NCI-H128 (cell line): ENCODE data around the gene TSSK6.

Source experiments
- DNase-seq: peaks from one replicate; lab custom pipeline; 2025; ENCODE audit not compliant: unreplicated experiment; lab: John Stamatoyannopoulos, UW

The TSSK6 gene

GRCh38 chr19:19544954-19545591 is 29.7 kb upstream of the TSSK6 start:
- DNase-seq = no peak

- DNase-seq = no peak
Observed at GRCh38 chr19:19544257-19544953, 29.1 kb upstream of the TSSK6 start.

DNA sequence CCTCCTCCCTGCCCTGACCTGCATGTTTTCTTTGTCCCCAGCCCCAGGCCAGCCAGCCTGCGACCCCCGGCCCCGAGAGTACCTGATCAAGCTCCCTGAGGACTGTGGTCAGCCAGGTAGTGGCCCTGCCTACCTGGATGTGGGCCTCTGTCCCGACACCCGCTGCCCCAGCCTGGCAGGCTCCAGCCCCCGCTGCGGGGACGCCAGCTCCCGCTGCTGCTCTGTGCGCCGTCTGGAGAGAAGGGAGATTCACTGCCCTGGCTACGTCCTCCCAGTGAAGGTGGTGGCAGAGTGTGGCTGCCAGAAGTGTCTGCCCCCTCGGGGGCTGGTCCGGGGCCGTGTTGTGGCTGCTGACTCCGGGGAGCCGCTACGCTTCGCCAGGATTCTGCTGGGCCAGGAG is 28.3 kb upstream of the TSSK6 start:
- no peak for DNase-seq

DNA sequence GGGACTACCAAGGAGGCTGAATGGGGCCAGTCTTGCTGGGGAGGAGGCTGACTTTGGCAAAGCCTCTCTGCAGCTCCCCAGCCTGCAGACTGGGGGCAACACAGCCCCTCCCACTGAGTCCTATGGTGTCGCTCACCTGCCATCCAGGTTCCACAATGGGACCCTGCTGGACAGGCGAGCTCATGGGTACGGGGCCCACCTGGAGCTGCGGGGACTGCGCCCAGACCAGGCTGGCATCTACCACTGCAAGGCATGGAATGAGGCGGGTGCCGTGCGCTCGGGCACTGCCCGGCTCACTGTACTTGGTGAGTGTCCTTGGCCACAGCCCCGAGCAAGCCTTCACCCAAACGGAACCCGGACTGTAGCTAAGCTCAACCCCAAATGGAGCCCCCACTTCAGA is 27.8 kb upstream of the TSSK6 start:
- DNase-seq = no peak

DNA sequence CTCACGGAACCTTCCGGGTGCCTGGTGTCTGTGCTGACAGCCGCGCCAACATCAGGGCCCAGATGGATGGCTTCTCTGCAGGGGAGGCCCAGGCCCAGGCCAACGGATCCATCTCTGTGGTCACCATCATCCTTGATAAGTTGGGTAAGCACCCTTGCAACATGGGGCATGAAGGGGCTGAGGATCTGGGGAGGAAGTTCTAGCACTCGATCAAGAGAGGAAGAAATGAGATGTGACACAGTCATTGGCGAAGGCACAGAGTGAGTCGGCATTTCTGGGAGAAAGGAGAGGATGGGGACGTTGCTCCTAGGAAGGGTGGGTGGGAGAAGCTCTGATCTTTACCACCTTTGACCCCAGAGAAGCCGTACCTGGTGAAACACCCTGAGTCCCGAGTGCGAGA is 27.2 kb upstream of the TSSK6 start:
- no peak for DNase-seq

GRCh38 chr19:19541616-19542015 is 26.3 kb upstream of the TSSK6 start:
- DNase-seq = no peak

DNA sequence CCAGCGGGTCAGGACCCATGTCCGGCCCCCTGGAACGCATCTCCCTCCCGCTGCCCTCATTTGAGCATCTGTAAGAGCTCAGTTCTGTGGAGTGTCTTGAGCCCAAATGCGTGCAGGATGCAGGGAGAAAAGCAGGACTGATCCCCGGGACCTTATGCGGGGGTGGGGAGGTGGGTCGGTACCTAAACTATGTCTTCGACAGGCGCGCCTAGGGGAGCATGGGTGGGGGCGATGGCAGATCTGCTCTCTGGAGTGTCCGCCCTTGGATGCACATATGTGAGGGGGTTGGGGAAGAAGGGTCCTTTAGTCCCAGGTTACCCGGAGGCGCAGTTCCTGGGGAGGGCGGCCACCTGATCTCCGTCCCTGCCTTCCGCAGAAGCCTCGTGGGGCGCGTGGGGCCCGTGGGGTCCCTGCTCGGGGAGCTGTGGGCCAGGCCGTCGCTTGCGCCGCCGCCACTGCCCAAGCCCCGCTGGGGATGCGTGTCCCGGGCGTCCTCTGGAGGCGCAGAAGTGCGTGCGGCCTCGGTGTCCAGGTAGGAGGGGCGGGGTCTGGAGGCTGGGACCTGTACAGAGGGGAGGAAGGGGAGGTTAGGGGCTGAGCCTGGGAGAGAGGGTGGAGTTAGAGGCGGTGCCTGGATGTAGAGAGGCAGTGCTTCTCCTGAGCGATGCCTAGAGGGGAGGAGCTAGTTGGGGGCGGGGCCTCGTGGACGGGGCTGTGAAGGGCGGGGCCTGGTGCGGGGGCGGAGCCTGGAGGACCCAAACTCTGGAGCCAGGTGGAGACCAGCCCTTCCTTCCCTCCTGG is 25.6 kb upstream of the TSSK6 start:
- DNase-seq = no peak

DNA sequence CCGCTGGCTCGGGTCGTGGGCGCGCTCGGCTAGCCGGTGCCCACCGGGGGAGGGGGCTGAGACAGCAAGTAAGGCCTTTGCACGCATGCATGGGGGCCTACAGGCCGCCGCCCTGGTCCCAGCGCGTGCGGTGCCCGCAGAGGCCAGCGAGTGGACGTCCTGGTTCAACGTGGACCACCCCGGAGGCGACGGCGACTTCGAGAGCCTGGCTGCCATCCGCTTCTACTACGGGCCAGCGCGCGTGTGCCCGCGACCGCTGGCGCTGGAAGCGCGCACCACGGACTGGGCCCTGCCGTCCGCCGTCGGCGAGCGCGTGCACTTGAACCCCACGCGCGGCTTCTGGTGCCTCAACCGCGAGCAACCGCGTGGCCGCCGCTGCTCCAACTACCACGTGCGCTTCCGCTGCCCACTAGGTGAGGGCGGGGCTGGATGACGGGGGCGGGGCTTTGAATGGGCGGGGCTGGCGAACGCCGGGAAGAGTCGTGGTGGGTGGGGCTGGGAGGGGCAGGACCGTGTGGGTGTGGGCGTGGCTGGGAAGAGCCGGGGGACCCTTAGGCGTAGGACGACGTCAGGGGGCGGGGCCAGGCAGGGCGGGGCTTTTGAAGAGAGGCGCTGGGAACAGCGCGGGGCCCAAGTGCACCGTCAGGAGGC is 24.8 kb upstream of the TSSK6 start:
- no peak for DNase-seq

- no peak for DNase-seq
Observed at GRCh38 chr19:19539698-19540063, 24.3 kb upstream of the TSSK6 start.

DNA sequence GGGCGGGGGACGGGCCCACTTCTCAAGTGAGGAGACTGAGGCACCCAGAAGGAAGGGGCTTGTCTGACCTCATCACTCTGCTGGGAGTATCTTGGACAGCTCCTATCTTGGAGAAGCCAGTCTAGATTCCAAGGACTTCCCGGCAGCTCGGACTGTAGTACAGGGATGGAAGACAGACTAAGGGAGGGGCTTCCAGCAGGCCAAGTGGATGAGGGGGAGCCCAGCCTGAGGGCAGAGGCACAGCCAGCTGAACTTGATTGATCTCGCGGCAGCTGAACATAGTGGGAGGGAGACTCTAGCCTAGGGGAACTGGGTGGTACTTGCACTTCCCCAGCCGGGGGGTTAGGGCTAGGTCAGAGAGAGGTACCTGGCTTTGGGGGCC is 23.4 kb upstream of the TSSK6 start:
- no peak for DNase-seq

GRCh38 chr19:19538061-19538784 is 22.9 kb upstream of the TSSK6 start, which contains the start of gene CILP2:
Gene CILP2, plus strand, starts transcription at chr19:19538265. Its CDS starts 85 bp downstream, at chr19:19538350.
- peak; percentile 30 for DNase-seq

- no peak for DNase-seq
Observed at GRCh38 chr19:19537075-19538048, 22.0 kb upstream of the TSSK6 start.

DNA sequence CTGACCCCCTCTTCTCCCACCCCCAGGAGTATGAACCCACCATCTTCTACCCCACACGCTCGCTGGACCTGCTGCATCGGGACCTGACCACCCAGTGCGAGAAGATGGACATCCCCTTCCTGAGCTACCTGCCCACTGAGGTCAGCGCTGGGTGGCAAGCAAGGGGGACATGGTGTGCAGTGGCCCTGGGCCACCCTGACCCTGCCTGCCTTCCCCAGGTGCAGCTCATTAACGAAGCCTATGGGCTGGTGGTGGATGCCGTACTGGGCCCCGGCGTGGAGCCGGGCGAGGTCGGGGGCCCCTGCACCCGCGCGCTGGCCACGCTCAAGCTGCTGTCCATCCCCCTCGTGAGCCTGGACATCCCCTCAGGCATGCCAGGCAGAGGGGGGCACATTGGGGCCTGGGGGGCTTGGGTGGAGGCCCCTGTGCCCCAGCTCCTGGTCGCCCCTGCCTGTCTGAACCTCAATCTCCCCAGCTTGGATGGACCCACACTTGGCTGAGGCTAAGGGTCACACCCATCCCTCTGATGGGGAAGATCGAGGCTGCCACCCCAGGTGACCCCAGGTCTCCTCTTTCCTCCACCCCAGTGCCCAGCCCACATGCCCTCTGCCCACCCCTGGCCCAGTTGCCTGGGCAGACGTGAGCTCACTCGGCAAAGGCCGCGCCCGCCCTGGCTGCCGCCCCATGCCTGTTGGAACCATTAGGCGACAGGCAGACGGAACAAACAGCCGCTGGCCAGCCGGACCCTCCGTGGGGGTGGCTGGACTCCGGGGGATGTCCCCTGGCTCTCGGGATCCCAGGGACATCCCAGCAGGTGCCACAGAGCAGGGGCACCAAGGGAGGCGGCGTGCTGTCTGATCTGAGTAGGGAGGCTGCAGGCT is 20.2 kb upstream of the TSSK6 start:
- no peak for DNase-seq

- no peak for DNase-seq
Observed at GRCh38 chr19:19534556-19535265, 19.4 kb upstream of the TSSK6 start.

GRCh38 chr19:19533841-19534240 is 18.5 kb upstream of the TSSK6 start:
- DNase-seq = no peak

- no peak for DNase-seq
Observed at GRCh38 chr19:19532806-19533701, 17.7 kb upstream of the TSSK6 start.
